Fibroblast of lung (primary cell): ENCODE measurements around the gene EFHD1.

Experiments
- CTCF ChIP-seq, 2 donors: IDR thresholded peaks in 1 of 2; conservative IDR thresholded peaks in 1 of 2; 1 replicate in 1 of 2; 2 replicates in 1 of 2; pipeline ENCODE4 v1.5.1; 2011 to 2012; ENCODE audit warnings: low read length in 2 of 2, control low read depth in 1 of 2, inconsistent platforms in 1 of 2, low read depth in 1 of 2, mild to moderate bottlenecking in 1 of 2
- EZH2 ChIP-seq: IDR thresholded peaks from 2 replicates; pipeline ENCODE4 v1.5.1; 2012; ENCODE audit warnings: low read length, control low read depth, mild to moderate bottlenecking; ENCODE audit errors: missing control alignments

- TF ChIP-seq CTCF (conservative IDR thresholded peaks at IDR 0.05 in 1 of 2, IDR thresholded peaks at IDR 0.05 in 1 of 2; ENCODE audit: low read depth in 1 of 2, low read length in 2 of 2) (no peak), EZH2 (no peak)
These were observed 19.8 kb upstream of the EFHD1 start for GRCh38 chr2:232613538-232614134.
